CD1c-positive myeloid dendritic cell (primary cell): ENCODE results near the gene CATSPER3.

ENCODE experiments used
- DNase-seq: peaks from one replicate; pipeline ENCODE4 v3.0.0-alpha.2; 2016; ENCODE audit errors: extremely low spot score

The CATSPER3 gene

DNA sequence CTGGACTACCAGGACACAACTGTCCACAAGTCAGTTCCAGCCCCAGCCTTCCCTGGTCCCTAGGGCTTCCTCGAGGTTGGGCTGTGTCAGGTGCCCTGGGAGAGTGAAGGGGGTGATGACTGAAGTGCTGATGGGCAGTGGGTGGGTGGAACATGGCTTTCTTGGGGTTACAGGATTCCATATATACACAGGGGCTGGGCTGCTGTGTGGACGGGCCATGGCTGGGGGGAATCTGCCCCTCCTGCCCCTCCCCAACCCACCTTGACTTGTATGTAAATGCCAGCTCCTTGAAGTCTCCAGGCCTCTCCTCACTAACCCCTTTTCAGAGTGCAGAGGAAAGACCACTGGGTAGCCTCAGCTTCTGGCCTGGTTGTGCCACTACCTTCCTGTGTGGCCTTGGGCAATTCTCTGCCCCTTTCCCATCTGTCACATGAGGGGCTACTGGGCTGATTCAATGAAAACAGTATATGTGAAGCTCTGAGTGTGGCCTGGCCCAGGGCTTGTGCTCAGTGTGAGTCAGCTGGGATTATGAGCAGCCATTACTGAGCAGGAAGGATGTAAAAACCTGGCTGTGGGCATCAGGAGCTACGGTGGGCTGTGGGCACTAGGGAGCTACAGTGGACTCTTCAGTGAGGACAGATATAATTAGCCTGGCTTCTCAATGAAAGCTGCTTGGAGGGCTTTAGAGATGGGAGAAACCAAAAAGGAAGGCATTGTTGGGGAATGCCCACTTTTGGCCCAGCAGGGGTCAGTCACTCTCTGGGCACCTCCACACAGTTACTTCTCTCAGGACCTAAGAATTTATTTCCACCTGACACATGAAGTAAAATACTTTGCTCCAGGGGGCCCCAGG, 43.0 kb downstream of the CATSPER3 start:
- DNase-seq = peak; percentile 24

DNA sequence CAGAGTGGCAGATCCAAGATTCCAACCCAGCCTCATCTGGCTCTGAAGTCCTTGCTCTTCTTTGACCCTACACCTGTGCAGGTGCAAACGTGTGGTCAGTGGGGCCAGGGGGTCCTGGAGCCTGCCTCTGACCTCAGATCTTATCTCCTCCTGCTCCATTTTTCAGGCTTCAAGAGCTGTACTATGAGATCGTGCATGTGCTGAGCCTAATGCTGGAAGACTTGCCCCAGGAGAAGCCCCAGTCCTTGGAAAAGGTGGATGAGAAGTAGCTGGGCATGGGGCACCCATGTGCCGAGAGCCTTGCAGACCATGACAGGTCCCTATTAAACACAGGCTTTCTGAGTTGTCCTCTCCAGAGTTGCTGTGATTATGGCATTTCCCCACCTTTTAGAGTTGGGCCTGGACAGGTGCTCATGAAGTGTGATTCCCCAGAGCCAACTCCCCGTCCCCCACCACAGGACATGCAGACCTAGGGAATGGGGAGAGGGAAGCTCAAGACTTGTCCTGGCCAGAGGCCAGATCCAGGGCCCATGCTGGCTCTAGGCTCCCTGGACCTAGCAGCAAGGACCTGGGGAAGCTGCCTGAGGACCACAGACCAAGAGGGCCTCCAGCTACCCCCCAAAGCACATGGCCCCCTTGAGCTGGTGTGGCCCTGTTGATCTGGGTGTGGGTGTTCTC, 43.8 kb downstream of the CATSPER3 start:
- no peak for DNase-seq

DNA sequence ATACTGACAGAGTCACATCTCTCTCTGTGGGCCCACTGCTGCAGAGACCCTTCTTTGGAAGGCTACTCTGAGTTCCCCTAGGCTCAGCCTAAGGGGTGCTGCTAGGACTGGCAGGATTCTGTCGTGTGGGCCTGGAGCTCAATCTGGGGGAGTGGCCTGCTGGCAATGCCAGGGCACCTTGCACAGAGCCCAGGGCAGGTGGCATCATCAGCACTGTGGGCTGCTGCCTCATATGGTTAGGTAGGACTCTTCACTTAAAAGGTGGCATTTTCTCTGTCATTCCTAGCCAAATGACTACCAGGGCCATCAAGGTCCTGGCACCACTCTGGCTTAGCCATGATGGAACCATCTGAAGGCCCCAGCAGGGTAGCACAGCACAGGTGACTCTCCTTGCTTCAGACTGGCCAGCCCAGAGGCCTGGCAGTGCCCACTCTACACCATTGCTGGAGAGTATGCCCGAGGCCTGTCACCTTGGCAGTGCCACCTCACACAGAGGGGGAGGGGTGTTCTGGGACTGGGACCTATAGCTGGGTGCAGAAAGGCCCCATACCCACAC, 44.4 kb downstream of the CATSPER3 start:
- no peak for DNase-seq

DNA sequence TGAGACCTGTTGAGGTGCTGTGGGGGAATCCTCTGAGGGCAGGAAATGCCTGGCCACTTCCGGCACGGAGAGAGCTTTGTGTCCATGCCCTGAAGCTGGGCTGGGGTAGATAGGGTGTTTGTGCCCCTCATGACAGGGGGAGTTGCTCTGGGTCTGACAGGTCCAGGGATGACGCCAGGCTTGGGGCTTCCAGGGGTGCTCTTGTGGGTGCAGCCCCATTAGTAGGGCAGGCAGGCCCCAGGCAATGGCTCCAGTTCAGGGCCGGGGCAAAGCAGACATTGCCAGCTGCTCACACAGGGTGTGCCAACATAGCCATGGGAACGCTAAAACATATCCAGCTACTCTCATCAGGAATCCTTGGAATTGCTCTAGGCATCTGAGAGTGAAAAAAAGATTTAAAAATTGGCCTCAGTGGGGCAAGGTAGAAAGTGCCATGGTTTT, 45.3 kb downstream of the CATSPER3 start:
- DNase-seq = no peak

DNA sequence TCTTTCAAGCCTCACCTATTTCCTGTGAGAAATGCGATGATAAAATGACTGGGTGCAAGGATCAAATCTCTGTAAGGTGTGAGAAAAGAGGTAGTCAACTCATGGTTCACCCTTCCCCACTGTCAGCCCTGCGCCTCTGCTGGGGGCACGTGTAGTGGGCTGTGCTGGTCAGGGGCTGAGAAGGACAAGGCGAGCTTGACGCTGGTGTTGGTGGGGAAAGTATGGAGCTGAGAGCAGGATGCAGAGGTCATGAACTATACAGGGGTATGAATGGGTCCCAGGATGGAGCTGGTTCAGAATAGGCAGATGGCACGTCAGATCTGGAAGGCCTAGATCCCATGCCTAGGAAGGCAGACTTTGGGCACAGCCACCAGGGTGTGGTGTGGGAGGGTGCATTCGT, 45.7 kb downstream of the CATSPER3 start:
- no peak for DNase-seq

DNA sequence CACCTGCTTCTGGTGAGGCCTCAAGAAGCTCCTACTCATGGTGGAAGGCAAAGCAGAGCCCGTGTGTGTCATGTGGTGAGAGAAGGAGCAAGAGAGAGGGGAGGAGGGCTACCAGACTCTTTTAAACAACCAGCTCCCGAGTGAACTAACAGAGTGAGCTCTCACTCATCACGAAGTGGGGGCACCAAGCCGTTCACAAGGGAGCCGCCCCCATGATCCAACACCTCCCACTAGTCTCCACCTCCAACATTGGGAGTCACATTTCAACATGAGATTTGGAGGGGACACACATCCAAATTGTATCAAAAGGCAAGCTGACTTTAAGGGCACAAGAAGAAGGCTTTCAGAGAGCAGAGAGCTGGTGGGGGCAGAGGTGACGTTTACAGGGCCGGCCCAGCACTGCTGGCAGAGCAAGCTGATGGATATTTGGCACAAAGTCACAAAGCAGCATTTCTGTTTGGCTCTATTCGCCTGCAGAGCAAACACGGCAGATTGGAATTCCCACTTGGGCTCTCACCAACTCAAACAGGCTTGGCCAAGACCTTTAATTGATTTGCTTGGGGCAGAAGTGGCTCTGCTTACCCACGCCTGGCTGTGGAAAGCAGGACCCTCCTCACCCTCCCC, 46.4 kb downstream of the CATSPER3 start:
- no peak for DNase-seq

DNA sequence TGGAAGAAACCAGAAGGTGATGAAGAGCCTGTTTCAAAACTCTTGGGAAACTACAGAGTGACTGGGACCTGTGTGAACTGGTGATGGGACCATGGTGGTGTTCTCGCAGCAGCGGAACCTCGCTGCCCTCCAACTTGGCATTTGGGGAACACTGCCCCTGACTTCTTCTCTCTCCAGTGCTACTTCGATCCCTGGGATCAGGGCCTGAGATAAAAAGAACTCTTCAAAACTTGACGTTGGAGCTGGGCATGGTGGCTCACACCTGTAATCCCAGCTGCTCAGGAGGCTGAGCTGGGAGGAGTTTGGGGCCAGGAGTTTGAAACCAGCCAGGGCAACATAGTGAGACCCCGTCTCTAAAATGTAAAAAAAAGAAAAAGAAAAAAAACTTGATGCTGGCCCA, 48.2 kb downstream of the CATSPER3 start:
- no peak for DNase-seq

DNA sequence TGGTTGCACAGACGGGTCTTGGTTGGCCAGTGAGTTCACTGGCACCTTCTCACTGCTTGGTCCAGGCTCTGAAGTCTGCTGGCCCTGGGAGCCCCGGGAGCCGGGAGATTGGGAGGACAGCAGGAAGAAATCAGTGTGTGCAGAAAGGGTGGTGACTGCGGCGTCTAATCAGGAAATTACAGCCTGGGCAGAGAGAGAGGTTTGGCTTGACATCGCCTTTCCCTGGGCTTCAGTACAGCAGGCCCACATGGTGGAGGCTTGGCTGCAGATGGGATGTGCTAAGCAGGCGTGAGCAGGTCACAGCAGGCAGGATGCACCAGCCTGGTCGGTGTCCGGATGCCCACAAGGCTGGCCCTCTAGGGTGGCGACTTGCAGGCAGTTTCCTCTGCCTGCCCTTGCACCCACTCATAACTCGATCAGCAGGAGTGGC, 49.2 kb downstream of the CATSPER3 start:
- DNase-seq = no peak

DNA sequence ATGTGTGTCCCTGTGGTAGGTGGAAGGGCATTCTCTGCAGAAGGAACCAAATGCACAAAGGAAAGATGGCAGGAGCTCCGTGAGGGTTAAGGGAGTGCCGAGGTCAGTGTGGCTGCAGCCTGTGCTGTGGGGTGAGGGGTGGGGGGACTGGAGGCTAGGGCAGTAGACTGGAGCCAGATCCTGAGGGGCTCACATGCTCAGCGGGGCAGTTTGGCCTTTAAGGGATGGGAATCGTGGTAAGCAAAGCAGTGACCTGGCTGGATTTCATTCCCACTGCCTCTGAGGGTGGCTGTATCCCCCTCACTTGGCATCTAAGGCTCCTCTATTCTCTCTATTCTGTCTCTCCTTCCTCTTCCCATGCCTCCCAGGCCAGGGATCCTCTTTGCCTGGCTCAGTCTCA, 50.8 kb downstream of the CATSPER3 start:
- DNase-seq = no peak

DNA sequence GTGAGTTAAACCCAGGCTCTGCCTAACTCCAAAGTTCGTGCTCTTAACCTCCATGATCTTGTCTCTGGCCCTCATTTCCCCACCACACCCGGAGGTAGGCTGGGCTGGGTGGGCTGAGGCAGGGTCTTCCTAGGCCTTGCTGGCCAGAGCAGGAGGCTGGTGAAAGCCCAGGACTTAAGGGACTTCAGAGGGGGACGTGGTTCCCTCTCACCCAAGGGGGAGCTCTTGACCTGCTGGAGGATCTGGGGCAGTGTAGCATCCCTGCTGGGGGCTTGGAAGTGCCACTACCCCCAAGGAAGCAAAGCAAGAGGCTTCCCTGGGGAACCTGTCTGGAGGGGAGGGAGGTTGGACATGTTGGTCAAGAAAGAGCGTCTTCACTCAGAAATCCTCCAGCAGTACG, 51.6 kb downstream of the CATSPER3 start:
- DNase-seq = no peak

DNA sequence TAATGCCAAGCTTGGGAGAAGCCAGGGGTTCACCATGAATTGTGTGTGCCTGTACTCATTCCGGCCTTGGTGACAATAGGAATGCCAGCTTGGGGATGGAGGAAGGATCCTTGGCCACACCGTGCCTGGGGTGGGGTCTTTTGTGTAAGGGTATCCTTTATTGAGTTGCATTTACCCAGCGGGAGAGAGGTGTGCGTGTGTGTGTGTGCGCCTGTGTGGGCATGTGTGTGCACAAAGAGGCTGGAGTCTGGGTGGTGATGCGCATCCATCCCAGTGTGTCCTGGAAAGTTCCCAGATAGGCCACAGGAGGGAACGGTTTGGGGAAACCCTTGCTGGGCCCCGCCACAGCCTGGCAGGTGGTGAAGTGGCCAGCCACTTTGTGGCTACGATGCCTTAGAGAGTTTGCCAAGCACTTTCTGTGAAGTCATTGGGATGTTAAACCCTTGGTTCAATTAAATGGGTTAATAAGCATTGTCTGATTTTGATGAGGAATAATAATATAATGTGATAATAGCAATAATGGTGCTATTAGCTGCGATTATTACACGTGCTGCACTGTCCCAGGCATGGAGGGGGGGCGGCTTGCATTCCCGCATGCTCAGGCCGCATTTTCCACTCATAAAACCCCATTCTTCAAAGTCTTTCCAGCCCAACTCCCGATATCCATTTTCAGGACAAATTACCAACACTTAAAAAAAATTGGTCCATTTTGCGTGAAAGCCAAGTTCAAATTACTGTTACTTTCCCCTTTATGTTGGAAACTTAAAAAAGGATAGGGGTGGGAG, 52.6 kb downstream of the CATSPER3 start:
- DNase-seq = no peak

DNA sequence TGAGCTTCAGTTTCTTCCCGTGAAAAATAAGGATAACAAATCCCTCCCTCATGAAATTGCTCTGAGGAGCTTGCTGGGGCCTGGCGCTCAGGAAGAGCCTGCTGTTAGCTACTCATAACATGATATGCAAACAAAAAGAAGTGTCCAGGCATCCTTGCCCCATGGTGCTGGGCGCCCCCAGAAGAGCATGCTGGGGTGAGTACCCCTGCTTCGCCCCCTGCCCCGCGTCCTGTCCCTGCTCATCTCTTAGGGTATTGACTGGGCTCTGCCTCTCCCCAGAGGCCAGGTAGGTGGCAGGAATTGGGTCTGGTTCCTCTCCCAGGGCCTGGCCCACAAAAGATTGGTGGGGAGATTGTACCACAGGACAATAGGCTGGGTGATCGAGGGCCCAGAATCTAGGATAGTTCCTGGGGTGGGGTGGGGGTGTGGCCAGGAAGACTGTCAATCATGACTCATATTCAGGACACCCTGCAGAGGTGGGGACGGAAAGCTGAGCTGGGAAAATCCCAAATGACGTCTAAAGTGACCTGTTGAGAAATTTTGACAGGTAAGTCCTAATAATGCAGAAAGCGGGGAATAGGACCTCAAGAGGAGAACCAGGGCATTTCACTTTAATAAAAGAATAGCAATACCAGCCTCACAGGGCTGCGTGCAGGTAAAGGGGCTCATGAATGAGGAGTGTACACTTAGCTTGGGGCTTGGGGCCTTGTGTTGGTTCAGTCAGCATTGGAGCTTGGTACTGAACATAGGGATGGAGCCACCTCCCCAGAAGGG, 57.4 kb downstream of the CATSPER3 start:
- DNase-seq = no peak

DNA sequence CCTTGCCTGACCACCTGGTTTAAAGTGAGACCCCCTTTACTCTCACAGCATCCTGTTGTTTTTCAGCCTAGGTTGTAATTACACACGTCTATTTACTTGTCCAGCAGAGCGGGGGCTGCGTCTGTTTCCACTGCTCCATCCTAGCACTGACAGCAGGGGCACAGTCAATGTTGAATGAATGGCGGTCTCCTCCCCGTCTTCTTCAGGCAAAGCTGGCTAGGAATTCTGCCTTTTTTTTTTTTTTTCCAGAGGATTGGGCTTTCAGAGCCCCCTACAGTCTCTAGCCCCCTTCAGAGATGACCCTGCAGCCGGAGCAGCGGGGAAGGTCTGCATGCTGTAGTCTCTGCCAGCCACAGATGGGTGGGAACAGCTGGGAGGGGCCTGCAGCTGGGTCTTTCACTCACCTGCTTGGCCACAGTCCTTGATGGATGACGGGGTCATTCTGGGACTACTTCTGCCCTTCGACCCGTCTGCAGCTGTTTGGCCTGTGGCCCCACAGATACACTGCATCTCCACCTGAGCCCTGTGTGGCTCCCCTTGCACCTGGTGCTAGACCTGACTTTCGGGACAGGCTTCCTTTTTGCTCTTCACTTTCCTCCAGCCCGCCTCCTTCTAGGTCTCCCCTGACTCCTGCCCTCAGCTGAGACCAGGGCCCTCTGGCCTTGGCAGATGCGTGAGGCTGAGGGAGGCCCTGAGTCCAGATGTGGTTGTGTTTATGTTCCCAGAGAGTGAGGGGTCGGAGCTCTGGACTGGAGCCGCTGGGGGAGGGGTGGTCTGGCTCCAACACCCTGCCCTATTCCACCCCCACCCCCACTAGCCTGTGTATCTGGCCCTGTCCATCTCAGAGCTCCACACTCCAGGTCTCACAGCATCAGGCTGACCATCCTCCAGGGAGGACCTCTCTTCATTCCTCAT, 58.3 kb downstream of the CATSPER3 start:
- no peak for DNase-seq

DNA sequence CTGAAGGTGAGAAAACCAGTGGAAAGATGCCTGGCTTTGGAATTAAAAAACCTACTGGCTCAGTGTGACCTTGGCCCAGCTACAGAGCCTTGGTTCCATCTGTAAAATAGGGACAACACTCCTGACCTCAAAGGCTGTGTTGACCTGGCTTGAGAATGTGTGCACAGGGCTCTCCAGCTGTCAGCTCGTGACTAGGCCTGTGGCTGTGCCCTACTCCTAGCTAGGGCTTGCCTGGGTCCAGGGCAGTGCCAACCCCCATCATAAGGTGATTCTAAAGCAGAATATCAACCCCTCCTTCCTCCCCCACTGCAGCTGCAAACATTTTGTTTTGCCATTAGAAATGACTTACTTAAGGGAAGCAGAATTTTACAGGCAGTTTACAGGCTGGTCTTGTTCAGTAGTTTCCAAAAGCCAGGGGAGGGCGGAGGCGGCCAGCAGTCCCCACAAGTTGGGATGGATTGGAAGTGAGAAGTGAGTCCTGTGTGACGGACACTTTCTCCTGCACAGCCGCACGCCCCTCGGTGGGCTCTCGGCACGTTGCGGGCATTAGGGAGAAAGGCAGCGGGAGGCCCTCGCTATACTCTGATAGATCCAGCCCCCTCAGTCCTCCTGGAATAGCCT, 59.0 kb downstream of the CATSPER3 start:
- no peak for DNase-seq

DNA sequence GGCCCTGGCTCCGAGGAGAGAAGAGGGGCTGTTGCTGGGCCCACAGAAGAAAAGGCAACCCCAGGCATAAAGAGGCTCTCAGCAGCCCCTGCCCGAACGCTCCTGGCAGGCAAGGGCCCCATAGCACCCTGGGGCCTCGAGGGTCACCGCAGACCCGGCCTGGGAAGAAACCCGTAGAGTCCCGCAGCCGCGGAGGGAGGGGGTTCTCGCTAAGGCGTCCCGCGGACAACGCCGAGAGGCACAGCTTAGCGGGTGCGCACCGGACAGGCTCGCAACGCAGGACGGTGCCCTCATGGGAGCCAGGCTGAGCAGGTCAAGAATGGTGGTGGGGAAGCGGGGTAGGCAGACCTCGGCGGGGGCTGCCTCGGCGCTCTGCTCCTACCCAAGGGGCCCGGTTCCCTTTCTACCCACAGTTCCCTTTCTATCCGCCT, 59.6 kb downstream of the CATSPER3 start:
- peak; percentile 22 for DNase-seq

DNA sequence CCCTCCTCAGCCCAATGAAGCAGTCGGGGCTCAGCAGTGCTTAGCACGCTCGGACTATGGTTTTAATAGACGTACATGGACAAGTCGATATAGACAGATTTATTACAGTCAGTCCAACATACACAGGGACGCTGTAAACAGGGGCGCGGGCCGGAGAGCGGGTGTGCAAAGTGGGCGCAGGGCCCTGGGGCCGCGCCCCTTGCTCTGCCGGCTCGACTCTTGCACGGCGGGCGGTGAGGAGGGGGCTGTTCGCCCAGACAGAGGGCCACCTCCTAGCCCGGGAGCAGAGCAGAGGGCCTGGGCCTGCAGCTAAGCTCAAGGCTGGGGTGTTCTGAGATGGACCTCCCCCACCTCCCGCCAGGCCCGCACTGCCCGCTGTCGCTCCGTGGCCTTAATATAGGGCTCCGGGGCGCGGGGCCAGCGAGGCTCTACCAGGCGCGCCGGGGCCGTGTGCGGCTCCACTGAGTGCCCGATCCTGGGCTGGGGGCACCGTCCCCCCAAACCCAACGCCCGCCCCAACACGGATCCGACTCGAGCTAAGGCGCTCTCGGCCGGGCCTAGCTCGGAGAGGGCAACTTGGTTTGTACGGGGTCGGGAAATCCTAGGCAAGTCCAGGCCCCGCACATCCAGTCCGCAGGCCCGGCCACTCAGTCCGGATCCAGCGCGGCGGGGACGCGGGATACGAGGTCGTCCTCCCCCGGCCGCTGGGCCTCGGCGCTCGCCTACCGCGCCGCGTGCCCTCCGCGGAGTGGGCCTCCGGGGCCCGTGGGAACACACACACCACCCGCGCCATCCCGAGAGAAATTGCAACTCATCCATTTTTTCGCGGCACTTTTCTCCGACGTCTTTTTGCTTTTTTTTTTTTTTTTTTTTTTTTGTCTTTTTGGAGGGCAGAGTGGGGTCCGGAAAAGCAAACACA, 60.2 kb downstream of the CATSPER3 start:
- no peak for DNase-seq

DNA sequence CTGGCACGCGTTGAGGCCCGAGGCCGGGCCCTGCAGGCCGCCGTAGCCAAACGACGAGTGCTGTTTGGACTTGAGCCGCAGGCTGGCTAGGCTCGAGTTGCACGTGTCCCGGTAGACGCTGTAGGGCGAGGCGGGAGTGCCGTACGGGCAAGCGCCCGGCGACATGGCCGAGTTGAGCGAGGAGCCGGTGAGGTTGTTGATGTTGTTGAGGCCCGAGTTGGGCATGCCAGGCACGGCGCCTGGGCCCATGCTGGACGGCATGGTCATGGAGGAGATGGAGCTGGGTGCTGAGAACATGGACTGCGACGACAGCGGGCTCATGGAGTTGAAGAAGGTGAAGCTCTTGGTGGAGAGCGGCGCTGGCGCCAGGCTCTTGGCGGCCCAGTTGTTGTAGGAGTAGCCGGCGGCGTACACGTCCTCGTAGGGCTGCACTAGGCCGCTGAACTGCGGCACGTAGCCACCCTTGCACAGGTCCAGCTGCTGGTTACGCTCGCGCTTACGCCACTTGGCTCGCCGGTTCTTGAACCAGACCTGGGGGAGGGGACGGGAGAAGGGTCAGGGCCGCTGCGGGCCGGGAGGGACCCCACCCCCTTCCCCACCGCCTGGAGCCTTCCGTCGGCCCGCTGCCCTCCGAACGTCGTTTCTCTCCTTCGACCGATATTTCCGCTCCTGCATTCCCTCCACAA, 61.2 kb downstream of the CATSPER3 start:
- DNase-seq = no peak
